UCSD-AML1 (cell line): ENCODE results near the gene TRA2B.

Source experiments
- DNase-seq: peaks from one replicate; lab custom pipeline; 2025; ENCODE audit not compliant: unreplicated experiment; lab: John Stamatoyannopoulos, UW

TRA2B gene

DNA sequence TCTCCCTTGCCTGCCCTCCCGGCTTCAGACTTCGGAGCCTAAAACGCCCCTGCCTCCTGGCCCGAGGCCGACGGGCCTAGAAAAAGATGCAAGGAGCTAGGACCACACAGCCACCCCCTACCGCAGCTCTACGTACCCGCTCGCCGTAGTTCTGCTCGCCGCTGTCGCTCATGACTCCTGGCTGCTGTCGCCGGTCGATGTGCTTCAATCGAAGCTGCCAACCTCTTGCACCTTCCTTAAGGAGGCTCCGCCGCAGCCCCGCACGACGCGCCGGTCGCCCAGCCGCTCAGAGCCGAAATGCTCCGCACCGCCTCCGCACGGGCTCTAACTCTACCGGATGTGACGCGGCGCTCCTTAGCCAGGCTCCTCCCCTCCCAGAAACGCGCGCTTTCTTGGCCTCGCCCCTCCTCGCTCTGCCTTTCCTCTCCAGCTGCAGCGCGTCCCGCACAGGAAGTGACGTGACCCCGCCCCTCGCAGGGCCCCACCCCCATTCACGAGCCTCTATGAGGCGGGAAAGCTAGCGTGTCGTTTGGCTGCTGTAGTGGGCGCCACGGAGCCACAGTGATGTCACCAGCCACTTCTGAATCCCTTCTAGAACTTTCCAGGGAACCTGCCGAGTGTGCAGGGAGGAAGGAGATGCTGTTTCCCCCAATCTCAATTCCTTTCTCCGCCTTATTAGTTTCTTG, at the start of gene TRA2B:
TRA2B (minus strand) TSS at position 326 of the 686 bp plus-strand sequence; CDS start at position 172, 154 bp downstream.
- DNase-seq, result peak; percentile 98

GRCh38 chr3:185986198-185986777, 48.5 kb upstream of the TRA2B start:
- DNase-seq, result no peak

GRCh38 chr3:185984203-185984602, 46.4 kb upstream of the TRA2B start:
- DNase-seq, result no peak

- DNase-seq, result peak; percentile 50
Measured at GRCh38 chr3:185983495-185984141, 45.8 kb upstream of the TRA2B start.

- DNase-seq, result no peak
Measured at GRCh38 chr3:185982632-185983031, 44.8 kb upstream of the TRA2B start.

GRCh38 chr3:185981621-185982020, 43.8 kb upstream of the TRA2B start:
- DNase-seq, result no peak

GRCh38 chr3:185979721-185980121, 41.9 kb upstream of the TRA2B start:
- DNase-seq, result no peak

GRCh38 chr3:185978516-185978915, 40.7 kb upstream of the TRA2B start:
- DNase-seq, result no peak

DNA sequence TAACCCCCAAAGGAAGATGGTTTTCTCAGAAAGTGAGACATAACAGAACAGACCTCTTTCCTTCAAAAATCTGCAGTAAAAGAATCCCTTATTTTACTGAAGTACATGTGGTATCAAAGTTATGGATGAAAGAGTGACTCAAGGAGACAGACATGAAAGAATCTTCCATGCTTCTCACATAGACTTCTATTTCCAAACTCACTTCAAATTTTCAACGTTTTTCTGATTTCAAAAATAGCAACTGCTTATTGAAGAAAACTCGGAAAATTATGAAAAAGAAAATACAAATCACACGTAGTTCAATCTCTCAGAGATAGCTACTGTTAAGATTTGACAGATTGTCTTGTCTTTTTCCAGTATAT, 39.8 kb upstream of the TRA2B start:
- DNase-seq, result no peak

DNA sequence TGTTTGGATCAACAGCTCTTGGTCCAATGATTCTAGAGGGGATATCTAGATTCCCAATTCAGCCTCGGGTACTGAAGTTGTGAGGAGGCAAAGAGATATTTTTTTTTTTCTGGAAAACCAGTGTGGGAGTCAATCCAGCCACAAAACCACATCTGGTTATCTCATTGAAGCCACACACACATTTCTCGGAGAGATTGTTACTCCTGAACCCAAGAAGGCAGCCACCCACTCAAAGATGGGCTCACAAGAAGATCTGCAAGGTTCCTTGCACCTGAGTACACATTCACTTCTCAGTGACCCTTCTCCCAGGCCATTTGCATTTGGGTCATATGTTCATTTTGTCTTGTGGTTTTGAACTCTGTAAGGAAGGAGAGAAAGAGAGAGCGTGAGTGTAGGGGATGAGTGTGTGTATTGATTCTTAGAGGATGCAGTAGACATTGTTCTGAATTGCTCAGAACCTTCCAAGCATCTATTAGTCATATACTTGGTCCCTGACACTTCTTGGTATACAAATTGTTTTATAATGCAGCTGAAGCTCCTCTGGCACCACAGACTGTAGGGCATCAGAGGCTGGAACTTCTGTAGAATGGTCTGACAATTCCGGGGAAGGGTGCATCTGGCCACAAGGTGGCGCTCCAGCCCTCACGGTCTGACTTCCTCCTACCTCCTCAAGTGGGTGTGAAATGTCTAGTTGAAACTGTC, 39.3 kb upstream of the TRA2B start:
- DNase-seq, result peak; percentile 82

GRCh38 chr3:185976100-185976499, 38.3 kb upstream of the TRA2B start:
- DNase-seq, result no peak

DNA sequence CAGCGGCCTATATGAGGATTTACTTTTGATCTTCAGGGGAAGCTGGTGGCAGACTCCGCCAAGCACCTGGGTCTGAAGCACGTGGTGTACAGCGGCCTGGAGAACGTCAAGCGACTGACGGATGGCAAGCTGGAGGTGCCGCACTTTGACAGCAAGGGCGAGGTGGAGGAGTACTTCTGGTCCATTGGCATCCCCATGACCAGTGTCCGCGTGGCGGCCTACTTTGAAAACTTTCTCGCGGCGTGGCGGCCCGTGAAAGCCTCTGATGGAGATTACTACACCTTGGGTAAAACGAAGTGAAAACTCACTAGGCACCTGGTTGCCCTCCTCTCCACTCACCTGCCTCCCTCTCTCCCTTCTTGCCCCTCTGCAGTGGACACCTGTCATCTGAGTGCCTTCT, 33.8 kb upstream of the TRA2B start:
- no peak for DNase-seq

DNA sequence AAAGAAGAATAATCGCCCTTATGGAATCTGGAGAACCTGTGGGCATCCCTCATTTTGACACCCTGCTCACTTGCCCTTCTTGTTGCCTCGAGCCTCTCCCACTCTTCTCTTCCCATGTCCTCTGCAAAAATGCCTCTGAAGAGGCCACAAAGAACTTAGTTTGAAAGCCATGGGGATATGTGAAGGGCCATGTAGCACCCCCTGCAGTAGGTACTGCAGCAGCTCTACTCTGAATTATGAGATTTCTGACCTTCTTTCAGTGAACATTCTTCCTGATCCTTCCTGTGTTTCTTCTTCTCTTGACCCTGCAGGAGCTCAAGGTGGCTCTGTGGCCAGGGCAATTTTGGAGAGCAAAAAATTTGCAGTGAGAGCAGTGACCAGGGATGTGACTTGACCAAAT, 30.4 kb upstream of the TRA2B start:
- no peak for DNase-seq

DNA sequence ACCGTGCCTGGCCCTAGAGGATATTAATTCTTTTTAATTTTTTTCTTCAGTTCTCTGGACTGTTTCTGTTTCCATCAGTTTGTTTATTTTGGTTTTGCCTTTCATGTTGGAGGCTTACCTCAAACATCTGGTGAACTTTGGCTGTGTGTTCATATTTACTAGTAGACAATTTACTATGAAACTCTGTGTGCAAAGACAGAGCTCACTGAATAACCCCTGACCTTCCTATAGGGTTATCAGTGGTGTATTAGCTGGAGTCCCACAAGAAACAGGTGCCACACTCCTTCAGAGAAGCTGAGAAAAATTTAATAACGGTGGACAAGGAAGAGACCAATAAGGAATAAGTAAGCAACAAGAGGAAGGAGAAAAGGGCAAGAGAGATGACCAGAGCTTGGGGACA, 28.8 kb upstream of the TRA2B start:
- no peak for DNase-seq

GRCh38 chr3:185965496-185965895, 27.7 kb upstream of the TRA2B start:
- DNase-seq, result no peak

DNA sequence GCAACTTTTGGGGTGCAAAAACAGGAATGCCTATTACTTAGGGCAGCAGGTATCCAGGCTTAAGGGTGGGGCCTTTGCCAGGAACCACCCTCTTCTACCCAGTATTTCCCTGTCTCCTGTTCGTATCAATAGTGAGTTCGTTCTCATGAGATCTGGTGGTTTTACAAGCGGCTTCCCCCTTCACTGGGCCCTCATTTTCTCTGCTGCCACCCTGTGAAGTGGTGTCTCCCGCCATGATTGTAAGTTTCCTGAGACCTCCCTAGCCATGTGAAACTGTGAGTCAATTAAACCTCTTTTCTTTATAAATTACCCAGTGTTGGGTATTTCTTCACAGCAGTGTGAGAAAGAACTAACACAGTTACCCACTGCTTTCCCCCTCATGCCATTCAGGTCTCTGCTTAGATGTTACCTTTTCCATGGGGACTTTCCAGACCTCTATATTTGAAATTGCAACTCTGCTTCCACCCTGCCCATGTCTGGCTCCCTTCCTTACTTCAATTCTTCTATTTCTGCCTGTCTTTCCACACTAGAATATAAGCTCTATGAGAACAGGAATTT, 23.9 kb upstream of the TRA2B start:
- no peak for DNase-seq

DNA sequence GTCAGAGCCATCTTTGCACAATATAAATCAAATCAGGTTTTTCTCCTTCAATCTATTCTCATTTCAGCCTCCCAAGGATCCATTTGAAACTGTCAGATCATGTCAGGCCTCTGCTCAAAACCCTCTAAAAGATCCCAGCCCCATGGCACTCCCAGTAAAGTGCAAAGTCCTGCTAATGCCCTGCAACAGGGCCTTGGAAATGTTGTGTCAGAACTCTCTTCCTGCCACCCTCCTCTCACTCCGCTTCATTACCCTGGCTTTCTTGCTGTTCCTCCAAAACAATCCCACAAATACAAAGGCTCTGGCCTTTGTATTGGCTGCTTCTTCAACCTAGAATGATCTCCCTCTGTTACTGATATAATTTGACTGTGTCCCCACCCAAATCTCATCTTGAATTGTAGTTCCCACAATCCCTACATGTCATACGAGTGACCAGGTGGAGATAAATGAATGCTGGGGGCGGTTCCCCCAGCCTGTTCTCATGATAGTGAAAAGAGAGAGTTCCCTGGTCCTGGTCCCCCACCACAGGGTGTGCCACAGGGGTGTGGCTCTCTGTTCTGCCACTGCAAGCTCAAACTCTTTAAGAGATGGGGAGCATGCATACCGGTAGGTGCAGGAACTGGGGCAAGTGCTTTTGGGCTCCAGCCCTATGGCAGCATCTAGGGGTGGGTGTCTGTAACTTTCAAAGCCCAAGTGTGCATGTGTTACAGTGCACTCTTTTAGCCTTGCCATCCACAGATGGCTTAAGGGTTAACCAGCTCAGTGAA, 22.9 kb upstream of the TRA2B start:
- no peak for DNase-seq

GRCh38 chr3:185959609-185960521, 22.1 kb upstream of the TRA2B start:
- no peak for DNase-seq

- no peak for DNase-seq
Measured at GRCh38 chr3:185958626-185959025, 20.8 kb upstream of the TRA2B start.

DNA sequence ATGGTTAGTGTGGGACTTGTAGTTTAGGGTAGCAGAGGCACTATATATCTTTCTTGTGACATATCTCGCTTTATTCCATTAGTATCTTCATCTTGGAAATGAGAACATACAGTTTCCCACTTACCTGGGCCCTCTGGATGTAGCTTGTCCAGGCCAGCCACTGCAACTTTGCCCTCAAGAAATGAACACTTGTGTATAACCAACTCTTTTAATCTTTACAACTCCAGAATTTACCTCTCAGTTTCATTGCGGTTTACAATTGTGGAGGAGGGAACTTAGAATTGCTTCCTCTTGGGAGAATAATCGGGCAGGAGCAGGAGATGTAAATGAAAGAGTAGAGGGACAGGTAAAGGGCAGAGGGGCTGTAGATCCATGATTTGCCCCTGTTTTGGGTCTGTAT, 18.4 kb upstream of the TRA2B start:
- DNase-seq, result no peak
